GM21447 (cell line): ENCODE data around the gene ARL6IP5.

Experiments
- ATAC-seq: cut with Tn5 transposase; IDR thresholded peaks from one replicate; pipeline ENCODE4 v1.9.1; 2021; ENCODE audit not compliant: unreplicated experiment

The ARL6IP5 gene

DNA sequence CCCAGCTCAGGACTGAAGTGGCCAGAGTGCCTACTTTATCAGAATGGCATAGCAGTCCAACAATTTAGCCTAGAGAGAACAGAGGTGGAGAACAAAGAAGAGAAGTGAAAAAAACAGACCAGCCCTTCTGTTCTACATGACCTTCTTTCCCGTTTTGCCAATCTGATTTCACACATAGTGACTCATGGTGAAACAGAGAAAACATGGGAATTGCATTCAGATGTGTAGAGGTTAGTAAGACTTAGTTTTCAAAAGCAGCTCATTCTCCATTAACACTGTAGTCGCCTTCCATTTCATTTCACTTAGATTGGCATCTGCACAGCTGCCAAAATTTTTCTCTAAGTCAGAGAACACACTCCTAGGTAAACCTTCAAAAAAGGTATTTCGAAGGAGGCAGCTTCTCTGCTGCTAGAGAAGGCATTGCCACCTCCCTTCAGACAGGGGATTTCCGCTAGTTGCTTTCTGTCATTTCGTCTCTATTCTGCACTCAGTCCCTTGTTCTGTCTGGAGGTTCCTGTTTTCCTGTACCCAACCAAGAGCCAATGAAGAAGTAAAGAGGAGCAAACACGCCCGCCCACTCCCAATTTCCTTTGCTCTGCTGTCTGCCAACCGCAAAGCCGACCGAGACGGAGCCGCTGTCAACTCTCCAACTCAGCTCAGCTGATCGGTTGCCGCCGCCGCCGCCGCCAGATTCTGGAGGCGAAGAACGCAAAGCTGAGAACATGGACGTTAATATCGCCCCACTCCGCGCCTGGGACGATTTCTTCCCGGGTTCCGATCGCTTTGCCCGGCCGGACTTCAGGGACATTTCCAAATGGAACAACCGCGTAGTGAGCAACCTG, at the start of gene ARL6IP5:
ARL6IP5 (plus strand) TSS at position 612 of the 842 bp plus-strand sequence; CDS start at position 723, 111 bp downstream.
- peak; percentile 49 for ATAC-seq

DNA sequence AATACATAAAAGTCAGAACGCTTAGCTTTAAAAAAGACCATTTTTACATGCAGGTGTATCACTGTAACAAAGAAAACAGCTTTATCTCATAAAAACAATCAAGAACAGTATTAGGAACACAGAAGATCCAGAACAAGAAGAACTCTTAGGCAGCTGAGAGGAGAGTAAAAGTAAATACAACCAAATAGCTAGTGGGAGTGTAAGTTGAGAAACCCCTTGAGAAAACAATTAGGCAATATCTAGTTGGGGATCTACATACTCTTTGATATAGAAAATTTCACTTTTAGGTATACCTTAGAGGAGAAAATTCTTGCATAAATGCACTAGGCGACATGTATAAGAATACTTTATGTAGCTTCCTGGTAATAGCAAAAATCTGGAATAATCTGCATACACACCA, 40.1 kb upstream of the ARL6IP5 start:
- ATAC-seq = no peak

DNA sequence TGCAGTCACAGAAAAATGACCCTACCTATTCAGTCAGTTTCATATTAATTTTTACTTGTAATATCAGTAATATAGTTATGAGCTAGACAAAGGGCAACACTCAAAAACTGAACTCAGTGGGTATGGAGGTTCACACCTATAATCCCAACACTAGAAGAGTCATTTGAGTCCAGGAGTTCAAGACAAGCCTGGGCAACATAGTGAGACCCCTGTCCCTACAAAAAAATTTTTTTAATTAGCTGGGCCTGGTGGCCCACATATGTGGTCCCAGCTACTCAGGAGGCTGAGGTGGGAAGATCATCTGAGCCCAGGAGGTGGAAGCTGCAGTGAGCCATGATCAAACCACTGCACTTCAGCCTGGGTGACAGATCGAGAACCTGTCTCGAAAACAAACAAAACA, 35.7 kb upstream of the ARL6IP5 start:
- ATAC-seq = no peak

DNA sequence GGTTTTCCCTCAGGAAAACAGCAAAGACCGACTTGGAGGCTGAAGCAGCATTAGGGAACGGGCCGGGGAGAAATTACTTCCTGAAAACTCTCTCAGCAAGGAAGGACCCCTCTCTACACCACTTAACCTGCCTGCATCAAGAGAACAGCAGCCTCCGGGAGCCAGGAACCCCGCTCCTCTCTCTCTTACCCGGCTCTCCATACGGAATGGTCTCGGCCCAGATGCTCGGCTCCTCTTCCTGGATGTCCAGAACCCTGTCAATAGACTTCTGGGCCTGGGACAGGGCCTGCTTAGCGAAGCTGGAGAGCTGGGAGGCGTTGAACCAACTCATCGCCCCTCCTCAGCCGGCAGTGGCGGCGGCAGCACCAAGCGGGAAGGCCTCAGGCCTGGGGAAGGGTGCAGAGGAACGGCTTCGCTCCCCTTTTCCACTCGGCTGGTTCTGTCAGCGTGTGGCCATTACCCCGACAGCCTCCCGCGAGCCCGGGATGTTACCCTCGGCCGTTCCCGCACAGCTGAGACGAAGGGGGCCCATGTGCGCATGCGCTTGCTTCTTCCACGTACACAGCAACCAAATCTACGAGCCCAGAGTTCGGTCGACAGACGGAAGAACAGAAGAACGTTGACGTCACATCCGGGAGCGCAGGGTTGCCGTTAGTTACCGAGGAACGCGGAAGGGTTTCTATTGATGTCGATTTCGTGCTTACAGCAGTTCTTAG, 32.8 kb upstream of the ARL6IP5 start, which contains the start of gene TMF1:
TMF1 (minus strand) TSS at position 578 of the 716 bp plus-strand sequence; CDS start at position 331, 247 bp downstream.
- peak; percentile 96 for ATAC-seq

DNA sequence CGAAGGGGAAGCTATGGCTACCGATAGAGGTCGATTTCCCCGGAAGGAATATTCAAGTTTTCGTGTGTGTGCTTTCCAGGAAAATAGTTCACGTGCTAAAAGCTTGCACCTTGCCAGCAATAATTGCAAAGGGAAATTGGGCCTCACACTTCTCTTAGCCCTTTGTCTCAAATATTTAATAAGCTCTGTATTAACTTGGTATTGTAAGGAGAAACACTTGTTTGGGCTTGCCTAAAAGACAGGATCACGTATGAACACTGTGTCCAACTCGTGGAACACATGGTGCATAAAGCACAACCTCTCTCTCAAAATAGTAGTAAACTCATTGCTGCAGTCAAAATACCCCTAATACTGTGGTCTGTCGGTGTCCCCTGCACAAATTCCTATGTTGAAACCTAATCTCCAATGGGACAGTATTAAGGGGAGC, 32.3 kb upstream of the ARL6IP5 start:
- no peak for ATAC-seq

- peak; percentile 98 for ATAC-seq
These were observed 26.4 kb upstream of the ARL6IP5 start for GRCh38 chr3:69058180-69058946.

- ATAC-seq = no peak
These were observed 25.9 kb upstream of the ARL6IP5 start for GRCh38 chr3:69058947-69059224.

- ATAC-seq = no peak
These were observed 25.0 kb upstream of the ARL6IP5 start for GRCh38 chr3:69059688-69060087.

DNA sequence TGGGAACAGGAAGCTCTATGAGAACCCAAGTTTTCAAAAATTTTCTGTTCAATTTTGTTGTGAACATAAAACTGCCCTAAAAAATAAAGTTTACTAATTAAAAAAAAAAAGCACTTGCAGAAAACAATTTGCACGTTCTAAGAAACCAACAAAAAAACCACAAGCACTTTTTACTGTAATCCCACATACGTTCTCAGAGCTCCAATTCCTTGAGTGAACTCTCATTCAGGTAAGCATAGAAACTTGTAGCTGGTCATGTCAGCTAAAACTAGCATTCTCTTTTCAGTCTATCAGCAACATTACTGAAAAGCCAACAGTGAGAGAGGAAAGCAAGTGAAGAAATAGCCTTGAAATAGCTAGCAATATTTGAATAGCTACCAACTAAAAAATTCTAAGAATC, 21.1 kb upstream of the ARL6IP5 start:
- ATAC-seq = no peak

- ATAC-seq = no peak
These were observed 19.3 kb upstream of the ARL6IP5 start for GRCh38 chr3:69065318-69065964.

DNA sequence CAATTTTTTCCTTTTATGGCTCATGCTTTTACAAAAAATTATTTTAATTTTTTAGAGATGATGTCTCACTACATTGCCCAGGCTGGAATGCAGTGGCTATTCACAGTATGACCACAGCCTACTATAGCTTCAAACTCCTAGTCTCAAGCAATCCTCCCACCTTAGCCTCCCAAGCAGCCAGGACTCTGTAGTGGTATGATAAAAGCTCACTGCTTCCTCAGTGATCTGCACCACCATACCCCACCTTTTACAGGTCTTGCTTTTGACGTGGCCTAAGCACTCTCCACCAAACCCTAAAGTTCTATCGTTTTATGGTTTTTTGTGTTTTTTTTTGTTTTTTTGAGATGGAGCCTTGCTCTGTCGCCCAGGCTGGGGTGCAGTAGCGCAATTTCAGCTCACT, 18.6 kb upstream of the ARL6IP5 start:
- ATAC-seq = no peak

DNA sequence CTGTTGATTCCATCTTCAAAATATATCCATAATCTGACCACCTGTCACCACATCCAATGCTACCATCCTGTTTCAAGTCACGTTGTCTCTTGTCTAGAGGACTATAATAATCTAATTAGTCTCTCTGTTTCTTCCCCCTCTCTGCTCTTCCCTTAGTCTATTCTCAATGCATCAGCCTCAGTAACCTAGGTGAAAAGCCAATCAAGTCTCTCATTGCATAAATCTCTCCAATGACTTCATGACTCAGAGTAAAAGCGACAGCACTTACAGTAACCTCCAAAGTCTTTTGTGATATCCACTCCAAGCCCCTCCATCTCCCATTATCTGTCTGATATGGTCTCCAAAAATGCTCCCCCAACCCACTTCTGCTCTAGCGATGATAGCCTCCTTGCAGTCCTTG, 11.8 kb upstream of the ARL6IP5 start:
- no peak for ATAC-seq

DNA sequence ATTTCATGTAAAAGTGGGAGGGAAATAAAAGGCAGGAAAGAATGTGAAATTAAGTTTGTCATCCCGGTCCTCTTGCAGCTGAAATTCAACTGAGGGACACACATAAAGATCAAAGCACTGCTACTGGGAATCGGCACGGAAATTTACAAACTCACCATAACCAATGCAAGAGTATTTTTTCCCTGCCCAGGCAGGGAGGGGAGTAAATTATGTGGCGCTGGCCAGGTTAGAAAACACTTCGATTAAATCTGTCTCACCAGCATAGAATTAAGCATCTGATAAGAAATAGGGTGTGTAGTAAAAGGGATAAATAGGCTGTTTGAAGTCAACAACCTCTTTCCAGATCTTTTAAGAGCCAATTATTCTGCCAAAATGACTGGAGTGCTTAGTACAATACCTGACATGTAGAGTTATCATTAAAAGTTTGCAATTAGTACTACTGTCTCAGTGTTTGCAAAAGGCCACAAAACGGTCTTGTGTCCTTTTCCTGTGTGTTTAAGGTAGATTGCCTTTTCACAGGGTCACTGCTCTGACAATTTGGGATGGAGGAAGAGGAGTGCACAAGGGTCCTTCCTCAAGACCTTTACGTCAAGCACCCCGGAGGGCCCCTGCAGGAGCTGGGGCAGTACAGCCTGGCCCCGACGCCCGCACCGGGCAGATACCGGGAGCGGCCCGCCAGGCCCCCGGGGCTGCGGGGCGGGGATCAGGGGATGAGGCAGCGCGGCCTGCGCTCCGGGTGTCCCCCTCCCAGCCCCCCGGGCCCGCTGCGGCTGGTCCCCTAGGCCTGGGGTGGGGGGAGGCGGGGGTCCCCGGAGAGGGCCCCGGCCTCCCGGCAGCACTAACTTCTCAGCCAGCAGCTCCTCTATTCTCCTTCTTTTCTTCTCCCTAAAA, 5.2 kb upstream of the ARL6IP5 start:
- no peak for ATAC-seq

- peak; percentile 39 for ATAC-seq
These were observed 4.4 kb upstream of the ARL6IP5 start, which contains the start of gene UBA3 for GRCh38 chr3:69080233-69080920. Gene UBA3 (minus strand): TSS chr3:69080365. CDS start chr3:69080353, 12 bp downstream.

GRCh38 chr3:69081583-69082262, 3.0 kb upstream of the ARL6IP5 start:
- no peak for ATAC-seq

DNA sequence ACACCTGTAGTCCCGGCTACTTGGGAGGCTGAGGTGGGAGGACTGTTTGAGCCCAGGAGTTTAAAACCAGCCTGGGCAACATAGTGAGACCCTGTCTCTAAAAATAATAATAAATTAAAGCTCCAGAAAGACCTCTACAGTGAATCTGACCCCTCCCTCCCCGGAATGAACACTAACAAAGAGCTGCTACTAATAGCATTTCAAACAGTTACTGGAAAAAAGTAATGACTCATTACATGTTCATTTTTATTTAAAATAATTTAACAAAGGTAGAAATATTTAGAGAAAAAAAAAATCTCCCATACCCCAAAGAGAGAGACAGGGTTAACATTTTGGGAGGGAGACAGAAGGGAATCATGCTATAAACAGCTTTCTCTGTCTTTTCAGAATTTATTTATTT, 2.4 kb upstream of the ARL6IP5 start:
- no peak for ATAC-seq

DNA sequence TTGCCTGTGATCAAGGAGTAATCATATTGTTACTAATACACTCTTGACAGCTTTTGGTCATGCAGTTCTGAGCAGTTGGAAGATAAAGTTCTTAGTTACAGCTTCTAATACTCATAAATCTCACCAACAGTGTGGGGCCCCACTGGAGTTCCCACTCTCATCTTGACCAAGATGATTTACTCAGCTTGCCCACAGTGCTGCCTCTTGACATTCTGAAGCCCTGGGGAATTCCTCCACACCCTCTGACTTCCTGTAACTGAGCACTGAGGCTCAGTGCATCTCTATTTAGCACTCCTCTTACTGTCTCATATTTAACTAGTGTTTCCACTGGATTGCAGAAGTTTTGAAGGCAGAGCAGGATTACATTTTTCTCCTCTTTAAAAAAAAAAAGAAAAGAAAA, 1.9 kb upstream of the ARL6IP5 start:
- ATAC-seq = peak; percentile 56

- no peak for ATAC-seq
These were observed 563 bp downstream of the ARL6IP5 start for GRCh38 chr3:69085168-69085832.
